Measurements from ENCODE around the gene TMC8.
"Not testable (repeated sequence)": the region's sequence is repeated elsewhere in the genome, so short reads cannot be mapped to it uniquely, and the experiment has no call there.

The TMC8 gene, protein sequence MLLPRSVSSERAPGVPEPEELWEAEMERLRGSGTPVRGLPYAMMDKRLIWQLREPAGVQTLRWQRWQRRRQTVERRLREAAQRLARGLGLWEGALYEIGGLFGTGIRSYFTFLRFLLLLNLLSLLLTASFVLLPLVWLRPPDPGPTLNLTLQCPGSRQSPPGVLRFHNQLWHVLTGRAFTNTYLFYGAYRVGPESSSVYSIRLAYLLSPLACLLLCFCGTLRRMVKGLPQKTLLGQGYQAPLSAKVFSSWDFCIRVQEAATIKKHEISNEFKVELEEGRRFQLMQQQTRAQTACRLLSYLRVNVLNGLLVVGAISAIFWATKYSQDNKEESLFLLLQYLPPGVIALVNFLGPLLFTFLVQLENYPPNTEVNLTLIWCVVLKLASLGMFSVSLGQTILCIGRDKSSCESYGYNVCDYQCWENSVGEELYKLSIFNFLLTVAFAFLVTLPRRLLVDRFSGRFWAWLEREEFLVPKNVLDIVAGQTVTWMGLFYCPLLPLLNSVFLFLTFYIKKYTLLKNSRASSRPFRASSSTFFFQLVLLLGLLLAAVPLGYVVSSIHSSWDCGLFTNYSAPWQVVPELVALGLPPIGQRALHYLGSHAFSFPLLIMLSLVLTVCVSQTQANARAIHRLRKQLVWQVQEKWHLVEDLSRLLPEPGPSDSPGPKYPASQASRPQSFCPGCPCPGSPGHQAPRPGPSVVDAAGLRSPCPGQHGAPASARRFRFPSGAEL

DNA sequence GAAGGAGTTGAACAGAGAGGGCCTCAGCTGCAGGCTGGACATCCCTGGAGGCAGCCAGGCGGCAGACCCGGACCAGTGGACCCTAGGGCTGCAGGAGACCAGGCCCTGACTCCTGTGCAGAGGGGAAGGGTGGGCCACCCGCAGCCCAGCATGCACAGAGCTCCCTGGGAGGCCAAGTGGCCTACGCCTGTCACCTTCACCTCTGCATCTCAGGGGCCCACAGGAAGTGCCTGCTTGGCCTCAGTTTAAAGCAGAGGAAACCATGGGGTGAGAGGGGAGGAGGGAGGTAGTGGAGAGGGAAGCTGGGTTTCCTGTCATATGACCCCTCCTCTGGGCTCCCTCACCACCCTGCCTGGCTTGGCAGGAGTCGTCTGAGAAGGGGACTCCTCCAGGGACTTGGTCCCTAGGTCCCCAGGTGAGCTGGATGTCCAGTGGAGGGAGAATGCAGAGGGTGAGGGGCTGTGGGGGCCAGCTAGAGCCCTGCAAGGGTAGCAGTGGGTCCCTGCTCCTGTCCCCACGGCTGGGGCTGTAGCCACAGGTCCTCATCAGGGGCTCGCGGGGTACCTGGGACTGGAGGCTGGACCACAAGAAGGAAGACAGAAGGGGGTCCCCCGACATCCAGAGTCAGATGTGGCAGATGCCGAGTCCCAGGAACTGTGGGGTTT lies at the start of gene TMC8:
Gene TMC8 (plus strand): TSS at position 335 of the 665 bp plus-strand sequence. CDS start 818 bp downstream, outside the sequence.
- peak; percentile 65 for DNase-seq

DNA sequence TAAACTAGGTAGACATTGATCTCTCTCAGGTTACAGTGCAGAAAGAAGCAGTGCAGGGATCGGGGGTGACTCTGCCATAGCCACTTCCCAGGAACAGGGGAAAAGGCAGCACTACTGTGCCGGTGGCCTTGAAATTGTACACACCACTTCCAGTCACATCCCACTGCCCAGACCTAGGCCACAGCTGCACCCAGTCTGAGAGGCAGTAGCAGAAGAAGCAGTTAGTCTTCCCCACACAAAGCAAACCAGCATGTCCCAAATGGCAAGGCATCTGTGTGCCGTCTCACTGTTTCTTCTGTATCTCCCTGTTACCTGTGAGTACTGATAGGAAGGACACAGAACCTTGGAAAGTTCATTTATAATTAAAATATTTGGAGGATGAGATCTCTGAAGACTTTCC lies 49.0 kb upstream of the TMC8 start:
- DNase-seq, result no peak

DNA sequence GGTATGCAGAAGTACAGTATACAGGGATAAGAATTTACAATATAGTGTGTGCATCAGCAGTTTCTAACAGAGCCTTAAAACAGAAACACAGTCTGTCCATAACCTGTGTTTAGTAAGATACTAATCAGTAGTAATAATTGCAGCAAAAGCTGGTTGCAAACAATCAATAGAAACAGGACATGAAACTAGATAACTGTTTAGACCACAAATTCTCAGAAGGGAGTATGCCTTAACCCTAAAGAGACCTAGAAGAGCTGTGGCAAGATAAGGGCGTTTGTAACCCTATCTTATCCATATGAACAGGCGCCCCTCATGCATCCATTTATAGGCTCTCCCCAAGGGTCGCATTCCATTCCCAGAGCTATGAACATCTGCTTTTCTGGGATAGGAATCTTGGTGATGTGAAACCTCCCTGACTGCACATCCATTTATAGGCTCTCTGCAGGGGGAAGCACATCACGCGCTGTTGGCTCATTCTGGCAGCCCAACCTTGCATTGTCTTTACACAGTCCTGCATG lies 48.2 kb upstream of the TMC8 start:
- not testable (repeated sequence) for DNase-seq

DNA sequence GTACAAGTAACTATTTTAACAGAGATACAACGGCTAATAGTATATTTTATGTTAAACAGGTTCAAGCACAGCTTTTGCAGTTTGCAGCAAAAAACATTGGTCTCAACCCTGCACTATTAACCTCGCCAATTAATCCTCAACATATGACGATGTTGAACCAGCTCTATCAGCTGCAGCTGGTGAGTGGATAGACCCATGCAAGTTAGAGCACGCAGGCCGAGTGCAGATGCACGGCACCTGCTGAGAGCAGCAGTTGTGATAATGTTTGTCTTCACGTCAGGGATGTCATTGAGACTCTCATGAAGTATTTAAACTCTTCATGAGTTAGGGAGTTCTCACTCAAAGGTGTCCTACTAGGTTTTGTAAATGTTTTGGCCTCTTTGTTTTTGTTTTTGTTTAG lies 47.6 kb upstream of the TMC8 start:
- no peak for DNase-seq

DNA sequence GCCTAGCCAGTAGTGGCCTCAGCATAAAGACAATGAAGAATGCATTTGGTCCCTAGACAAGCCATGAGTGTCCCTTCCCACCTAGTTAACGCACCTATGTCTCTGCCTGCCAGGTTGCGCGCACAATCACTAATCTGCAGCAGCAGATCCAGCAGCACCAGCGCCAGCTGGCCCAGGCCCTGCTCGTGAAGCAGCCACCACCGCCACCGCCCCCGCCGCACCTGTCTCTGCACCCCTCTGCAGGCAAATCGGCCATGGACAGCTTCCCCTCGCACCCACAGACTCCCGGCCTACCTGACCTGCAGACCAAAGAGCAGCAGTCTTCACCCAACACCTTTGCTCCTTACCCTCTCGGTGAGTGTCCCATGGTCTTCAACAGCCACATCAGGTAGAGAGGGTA lies 43.8 kb upstream of the TMC8 start:
- no peak for DNase-seq

DNA sequence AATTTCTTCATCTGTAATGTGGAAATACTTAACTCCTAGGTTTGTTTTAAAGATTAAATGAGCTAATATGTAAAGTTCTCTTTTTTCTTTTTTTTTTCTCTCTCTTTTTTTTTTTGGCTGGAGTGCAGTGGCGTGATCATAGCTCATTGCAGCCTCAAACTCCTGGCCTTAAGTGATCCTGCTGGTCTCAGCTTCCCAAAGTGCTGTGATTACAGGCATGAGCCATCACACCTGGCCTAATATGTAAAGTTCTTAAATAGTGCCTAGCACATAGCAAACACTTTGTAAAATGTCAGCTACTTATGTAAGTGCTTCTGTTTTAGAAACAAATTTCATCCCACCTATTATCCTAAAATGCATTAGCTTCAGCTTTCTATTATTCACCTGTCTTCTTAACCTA lies 42.0 kb upstream of the TMC8 start:
- DNase-seq, result no peak

DNA sequence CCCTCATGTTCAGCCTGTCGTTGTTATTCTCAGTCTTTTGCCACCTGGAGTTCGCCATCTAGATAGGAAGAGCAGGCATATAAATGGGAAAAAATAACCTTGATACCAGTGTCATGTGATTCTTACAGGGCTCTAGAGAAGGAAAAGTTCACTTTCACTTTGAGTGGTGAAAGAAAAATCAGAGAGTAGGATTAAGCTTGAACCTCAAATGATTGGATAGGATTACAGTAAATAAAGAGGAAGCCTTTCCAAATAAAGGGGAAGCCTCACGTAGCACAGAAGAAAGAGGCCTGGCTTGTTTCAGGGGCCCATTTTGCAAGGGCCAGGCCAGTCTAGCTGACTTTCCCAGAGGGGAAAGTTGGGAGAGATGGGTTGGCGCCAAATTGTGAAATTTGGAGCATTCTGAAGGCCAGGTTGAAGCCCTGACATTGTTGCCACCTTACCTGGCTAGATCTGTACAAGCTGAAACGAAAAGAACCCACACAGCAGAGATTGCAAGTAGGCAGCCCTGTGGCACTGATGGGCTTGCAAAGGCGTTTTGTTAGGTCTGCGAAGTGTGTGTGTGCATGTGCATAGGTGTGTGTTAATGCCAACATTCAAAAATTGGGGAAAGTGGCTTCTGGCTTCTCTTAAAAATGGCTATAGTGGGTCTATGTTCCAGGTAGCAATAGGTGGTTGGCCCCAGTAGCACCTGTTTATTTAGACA lies 40.8 kb upstream of the TMC8 start:
- no peak for DNase-seq

DNA sequence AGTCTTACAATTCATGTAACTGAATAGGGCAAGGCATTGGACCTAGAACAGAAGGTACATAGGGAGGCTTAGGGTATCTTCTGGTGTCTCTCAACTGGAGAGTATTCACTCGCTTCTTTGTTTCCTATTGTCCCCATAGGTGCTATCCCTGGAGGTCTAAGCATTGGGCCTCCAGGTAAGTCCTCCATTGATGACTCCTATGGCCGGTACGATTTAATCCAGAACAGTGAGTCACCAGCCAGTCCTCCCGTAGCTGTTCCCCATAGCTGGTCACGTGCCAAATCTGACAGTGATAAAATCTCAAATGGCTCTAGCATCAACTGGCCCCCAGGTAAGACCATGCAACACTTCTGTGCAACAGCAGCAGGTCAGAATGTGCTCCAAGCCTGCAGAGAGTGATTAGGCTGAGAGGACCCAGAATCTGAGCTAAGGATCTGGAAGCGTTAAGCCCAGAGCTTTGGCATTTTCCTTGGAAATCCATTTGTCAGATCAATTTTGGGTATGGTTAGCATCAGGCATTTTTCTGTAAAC lies 37.7 kb upstream of the TMC8 start:
- DNase-seq, result no peak

DNA sequence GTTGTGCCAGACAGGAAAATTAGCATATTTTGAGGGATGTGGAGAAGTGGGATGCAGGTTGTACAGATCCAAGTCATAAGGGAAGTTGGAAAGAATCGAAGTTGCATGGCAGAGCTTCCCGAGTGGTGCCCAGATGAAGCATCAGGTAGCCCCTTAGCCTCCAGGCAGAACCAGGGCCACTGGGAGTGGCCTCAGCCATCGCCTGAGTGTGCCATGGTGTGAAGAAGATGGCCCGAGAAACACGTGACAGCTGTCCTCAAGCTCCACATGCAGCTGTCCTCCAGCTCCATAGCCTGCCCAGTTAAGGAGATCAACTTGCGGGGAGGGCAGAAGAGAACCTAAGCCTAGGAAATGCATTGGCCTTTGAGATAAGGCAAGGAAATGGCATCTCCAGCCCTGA lies 35.5 kb upstream of the TMC8 start:
- no peak for DNase-seq

DNA sequence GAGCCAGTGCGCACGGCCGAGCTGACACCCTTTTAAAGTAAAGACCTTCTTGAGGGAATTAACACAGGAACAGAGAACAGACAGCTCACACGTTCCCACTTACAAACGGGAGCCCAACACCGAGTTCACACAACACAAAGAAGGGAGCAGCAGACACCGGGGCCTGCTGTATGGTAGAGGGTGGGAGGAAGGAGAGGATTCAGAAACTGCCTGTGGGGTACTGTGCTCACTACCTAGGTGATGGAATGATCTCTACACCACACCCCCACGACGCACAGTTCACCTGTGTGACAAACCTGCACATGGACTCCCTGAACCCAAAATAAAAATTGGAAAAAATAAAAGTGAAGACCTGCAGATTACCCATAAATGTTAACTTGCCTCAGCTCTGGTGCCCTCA lies 34.5 kb upstream of the TMC8 start:
- DNase-seq, result no peak

DNA sequence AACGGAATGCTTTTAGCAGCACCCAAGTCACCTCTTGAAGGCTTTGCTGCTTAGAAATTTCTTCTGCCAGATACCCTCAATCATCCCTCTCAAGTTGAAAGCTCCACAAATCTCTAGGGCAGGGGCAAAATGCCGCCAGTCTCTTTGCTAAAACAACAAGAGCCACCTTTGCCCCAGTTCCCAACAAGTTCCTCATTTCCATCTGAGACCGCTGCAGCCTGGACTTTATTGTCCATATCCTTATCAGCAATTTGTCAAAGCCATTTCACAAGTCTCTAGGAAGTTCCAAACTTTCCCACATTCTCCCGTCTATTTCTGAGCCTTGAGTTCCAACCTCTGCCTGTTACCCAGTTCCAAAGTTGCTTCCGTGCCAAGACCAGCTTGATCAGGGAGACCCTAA lies 29.5 kb upstream of the TMC8 start:
- DNase-seq, result no peak

DNA sequence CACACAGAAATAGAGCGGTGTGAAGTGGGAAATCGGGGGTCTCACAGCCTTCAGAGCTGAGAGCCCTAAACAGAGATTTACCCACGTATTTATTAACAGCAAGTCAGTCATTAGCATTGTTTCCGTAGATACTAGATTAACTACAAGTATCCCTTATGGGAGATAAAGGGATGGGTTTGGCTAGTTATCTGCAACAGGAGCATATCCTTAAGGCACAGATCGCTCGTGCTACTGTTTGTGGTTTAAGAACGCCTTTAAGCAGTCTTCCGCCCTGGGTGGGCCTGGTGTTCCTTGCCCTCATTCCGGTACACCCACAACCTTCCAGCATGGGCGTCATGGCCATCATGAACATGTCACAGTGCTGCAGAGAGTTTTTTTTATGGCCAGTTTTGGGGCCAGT lies 29.0 kb upstream of the TMC8 start:
- no peak for DNase-seq

DNA sequence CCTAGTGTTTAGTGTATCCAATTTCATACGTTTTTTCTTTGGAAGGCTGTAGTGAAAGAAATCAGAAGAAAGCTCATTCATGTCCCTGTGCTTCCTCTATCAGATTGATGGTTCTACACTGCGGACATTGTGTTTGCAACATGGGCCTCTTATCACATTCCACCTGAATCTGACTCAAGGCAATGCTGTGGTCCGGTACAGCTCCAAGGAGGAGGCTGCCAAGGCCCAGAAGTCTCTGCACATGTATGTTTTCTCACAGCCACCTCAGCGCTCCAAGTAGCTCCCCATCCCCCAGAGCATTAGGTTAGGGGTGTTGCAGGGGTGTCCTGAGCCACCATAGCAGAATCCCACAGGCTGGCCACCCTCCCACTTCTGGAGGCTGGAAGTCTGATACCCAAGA lies 27.3 kb upstream of the TMC8 start:
- DNase-seq, result no peak

DNA sequence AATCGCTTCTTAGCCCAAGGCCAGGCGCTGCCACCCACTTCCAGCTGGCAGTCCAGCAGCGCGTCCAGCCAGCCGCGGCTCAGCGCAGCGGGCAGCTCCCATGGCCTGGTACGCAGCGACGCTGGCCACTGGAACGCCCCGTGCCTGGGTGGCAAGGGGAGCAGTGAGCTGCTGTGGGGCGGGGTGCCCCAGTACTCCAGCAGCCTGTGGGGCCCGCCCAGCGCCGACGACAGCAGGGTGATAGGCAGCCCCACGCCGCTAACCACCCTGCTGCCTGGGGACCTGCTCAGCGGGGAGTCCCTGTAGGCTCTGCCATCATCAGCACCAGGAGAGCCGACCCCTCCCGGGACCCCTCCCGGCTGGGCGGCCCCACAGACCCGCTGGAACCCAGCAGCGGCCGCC lies 26.0 kb upstream of the TMC8 start:
- DNase-seq, result no peak

DNA sequence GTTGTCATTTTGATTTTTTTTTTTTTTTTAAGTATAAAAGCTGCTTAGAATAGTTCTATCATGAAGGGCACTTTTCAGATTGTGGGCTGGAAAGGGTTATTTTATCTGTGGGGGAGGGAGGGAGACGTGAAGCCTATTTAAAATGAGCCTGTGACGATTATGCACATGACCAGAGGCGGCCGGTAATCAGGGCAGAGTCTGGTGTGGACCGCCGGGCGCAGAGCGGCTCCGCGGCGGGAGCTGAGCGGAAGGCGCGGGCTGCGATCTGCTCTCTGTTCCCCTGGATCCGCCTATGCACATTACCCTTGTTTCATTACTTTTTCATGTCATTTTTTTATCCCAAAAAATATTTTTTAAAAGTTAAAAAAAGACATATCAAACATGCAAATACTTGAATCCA lies 25.5 kb upstream of the TMC8 start:
- DNase-seq, result no peak

DNA sequence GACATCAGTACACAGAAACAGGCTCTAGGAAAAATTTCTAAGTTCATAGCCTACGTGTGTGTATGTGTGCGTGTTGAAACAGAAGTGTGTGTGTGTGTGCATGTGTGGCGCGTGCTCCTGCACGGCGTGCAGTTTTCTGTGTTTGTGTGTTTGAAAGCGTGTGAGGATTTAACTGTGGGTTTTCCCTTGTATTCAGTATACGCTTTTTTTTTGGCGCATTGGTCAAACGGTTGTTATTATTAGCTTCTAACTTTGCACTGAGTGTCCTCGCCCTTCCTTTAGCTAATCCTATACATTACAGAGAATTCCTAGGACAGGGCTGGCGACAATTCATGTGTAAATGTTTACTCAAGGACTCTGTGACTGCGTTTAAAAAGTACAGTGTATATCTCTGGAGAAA lies 25.0 kb upstream of the TMC8 start:
- no peak for DNase-seq

DNA sequence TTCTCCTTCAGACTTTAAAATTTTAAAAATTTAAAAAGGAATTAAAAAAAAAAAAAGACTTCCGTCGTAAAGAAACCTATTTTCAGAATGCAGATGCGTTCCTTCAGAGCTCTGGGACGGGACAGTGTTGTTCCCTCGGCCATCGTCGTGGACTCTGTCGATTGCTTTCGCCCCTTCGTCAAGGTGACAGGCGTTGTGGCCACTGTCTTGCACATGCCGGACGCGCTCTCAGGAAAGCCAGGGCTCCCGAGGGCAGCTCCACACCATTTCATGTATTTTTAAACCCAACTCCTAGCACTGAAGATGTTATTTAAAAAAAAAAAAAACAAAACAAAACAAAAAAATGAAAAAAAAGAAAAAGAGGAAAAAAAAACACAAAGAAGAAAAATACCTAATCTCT lies 24.4 kb upstream of the TMC8 start:
- DNase-seq, result no peak

DNA sequence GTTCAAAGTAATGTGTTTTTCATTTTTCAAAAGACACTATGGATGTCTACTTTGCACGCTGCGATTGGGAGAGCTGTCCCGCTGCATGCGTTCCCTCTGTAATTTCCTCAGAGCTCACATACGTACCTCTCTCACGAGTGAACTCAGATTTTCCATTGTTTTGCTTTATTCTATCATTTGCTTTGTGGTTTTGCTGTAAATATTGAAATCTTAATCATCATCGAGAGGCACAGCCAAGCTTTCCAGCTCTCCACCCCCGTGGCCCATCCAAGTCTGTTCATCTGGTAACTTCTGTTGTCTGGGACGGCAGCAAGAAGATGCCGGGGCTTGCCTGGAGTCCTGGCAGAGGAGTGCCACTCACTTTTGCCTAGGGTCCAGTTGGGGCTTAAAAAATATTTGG lies 23.1 kb upstream of the TMC8 start:
- DNase-seq, result no peak

DNA sequence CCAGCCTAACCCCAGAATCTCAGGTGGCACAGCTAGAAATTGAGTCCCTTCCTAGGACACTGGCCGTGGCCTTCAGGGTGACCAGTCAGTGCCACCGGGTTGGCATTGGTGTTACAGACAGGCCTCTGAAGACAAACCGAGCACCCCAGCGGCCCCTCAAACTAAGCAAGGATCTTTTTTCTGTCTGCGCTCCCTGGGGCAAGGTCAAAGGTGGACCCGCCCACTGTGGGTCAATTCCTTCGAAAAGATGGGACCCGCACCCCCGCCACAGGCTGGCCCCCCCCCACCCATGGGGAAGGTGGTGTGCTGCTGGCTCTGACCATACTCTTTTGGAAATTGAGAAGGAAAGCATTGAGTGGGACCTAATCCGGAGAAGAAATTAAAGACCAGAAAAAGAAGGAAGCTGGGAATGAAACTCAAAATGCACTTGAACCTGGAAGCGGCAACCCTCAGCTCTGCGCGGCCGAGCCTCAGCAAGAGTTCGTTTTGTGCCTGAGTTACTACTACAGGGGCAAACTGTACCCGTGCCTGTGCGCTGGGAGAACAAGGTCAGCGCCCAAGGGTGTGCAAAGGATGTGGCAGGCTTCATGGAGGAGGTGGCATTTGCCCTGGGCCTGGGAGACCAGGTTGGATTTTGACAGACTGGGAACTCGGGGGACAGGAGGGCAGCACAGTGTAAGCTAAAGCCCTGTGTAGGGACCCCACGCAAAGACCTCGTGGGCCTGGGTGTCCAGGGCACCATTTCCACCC lies 22.4 kb upstream of the TMC8 start:
- DNase-seq, result no peak

DNA sequence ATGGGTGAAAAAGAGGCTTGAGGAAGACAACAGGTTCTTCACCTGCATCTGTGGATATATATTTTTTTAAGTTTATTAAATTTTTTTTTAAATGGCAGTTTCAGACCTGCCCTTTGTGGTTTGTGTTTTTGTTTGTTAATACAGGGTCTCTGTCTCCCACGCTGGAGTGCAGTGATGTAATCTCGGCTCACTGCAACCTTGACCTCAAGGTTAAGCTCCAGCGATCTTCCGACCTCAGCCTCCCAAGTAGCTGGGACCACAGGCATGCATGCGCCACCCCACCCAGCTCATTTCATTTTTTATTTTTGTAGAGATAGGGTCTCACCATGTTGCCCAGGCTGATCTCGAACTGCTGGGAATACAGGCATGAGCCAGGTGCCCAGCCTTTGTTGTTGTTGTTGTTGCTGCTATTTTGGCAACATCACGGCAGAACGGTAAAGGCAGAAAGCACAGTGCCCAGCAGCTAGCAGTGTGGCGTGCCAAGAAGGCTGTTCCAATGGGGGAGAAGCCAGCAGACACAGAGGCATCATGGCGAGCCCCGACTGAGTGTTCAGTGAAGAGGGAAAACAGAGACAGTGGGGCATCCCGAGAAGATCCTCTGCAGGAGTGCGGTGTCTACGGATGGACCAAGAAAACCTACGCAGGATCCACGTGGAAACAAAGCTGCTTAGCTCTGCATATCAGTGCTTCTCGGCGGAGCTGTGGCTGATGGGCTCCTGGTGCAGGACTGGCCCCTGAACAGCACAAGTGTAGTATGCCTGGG lies 21.7 kb upstream of the TMC8 start:
- no peak for DNase-seq

DNA sequence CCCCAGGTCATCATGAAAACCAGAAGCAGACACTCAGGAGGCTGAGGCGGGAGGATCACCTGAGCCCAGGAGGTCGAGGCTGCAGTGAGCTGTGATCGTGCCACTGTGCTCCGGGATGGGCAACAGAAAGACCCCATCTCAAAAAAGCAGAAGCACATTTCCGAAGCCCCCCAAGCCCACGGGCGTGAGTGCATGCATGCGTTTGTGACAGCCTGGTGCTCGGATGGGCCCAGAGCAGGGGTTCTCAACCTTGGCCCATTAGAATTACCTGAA lies 21.1 kb upstream of the TMC8 start:
- DNase-seq, result no peak
